Measurements from ENCODE around the gene UBE2I. TPM values are rescaled to one million over a fixed set of nuclear protein-coding genes. Genes with fewer than 3 reads are reported as not detected.

Gene UBE2I
- total RNA-seq, 1 experiment from 2014 or later: 198 TPM

- ATAC-seq: no peak
Measured at GRCh38 chr16:1290063-1290501, 19.4 kb upstream of the UBE2I start.

GRCh38 chr16:1290860-1291575 is 18.4 kb upstream of the UBE2I start:
- no TSS peak for BruUV-seq (replicated peaks)
- H3K4me3 ChIP-seq (ENCODE audit: low read depth in 2 of 2, low read length in 2 of 2): no peak overlapping the region
- in situ Hi-C loops (cut with HindIII; ENCODE audit: low pct_unique_long_range_greater_than_20kb, low sequenced_read_pairs): no loop called here
- no peaks in the 10 kb centered on the region for H3K27me3 ChIP-seq (ENCODE audit: control insufficient read depth, insufficient read depth, low read length)
- no peak for TF ChIP-seq SIN3A (IDR thresholded peaks at IDR 0.05; ENCODE audit: borderline replicate concordance, insufficient read depth, low read depth, low read length)
- TF ChIP-seq POLR2AphosphoS5 (IDR thresholded peaks at IDR 0.05; ENCODE audit: low read depth, low read length): no peak
- TF ChIP-seq CTCF (IDR thresholded peaks at IDR 0.05): no peak
- DNase-seq (ENCODE audit: low read depth, low spot score): no peak
- peak overlapping the region; percentile 31; the same call in 1 of the 2 replicates for H3K27ac ChIP-seq (ENCODE audit: low read length)
- ChIA-PET CTCF (no interaction called here), POLR2A (interaction anchor here (0.6 kb wide), 1 partner anchor 517 kb away, joined by 3 read pairs; no protein-coding TSS in a partner anchor)
- no peaks in the 10 kb centered on the region for H3K9me3 ChIP-seq (ENCODE audit: control insufficient read depth, insufficient read depth, low read depth, low read length)
- intact Hi-C loops (cut with micrococcal nuclease; ENCODE audit: unreplicated experiment): no loop called here
- H3K36me3 ChIP-seq (ENCODE audit: control insufficient read depth, insufficient read depth, low read length): no peaks in the 10 kb centered on the region
- H3K4me1 ChIP-seq (ENCODE audit: control insufficient read depth, insufficient read depth, low read length): peaks cover 10% of the 10 kb centered on the region; the same call in 1 of the 2 replicates
- ATAC-seq: no peak; the same call in 1 of the 2 replicates

More at GRCh38 chr16:1290063-1290501, 19.4 kb upstream of the UBE2I start:
- in situ Hi-C loops (cut with HindIII; ENCODE audit: low pct_unique_long_range_greater_than_20kb, low sequenced_read_pairs) (no loop called here), intact Hi-C loops (cut with micrococcal nuclease; ENCODE audit: unreplicated experiment) (no loop called here)
- no peak overlapping the region for H3K27ac ChIP-seq (ENCODE audit: low read length)
- no peak overlapping the region for H3K4me3 ChIP-seq (ENCODE audit: low read depth in 2 of 2, low read length in 2 of 2)
- no peaks in the 10 kb centered on the region for H3K9me3 ChIP-seq (ENCODE audit: control insufficient read depth, insufficient read depth, low read depth, low read length)
- no peaks in the 10 kb centered on the region for H3K27me3 ChIP-seq (ENCODE audit: control insufficient read depth, insufficient read depth, low read length)
- no peaks in the 10 kb centered on the region for H3K36me3 ChIP-seq (ENCODE audit: control insufficient read depth, insufficient read depth, low read length)
- ChIA-PET CTCF (interaction anchor here (0.5 kb wide), 1 partner anchor 347 kb away, joined by 7 read pairs; no protein-coding TSS in a partner anchor), POLR2A (no interaction called here)
- BruUV-seq (replicated peaks): no TSS peak
- peaks cover 10% of the 10 kb centered on the region; the same call in 1 of the 2 replicates for H3K4me1 ChIP-seq (ENCODE audit: control insufficient read depth, insufficient read depth, low read length)
- TF ChIP-seq CTCF (IDR thresholded peaks at IDR 0.05): no peak
- TF ChIP-seq POLR2AphosphoS5 (IDR thresholded peaks at IDR 0.05; ENCODE audit: low read depth, low read length): no peak
- no peak for TF ChIP-seq SIN3A (IDR thresholded peaks at IDR 0.05; ENCODE audit: borderline replicate concordance, insufficient read depth, low read depth, low read length)
- no peak for TF ChIP-seq REST (IDR thresholded peaks at IDR 0.05; ENCODE audit: insufficient read depth in 1 of 2, low read depth in 2 of 2, low read length in 1 of 2)
- no peak for TF ChIP-seq TCF7L2 (IDR thresholded peaks at IDR 0.05; ENCODE audit: low read depth, low read length)
- no peak for DNase-seq (ENCODE audit: low read depth, low spot score)
